Germinal center (tissue), 1 donor: ENCODE measurements around the gene RIMBP3B.
"Not testable (repeated sequence)": the region's sequence is repeated elsewhere in the genome, so short reads cannot be mapped to it uniquely, and the experiment has no call there.

Experiments
- DNase-seq: peaks from one replicate; pipeline ENCODE4 v3.0.0; 2012; ENCODE audit warnings: mixed read lengths, low spot score

Gene RIMBP3B

GRCh38 chr22:21416375-21416774, 32.8 kb downstream of the RIMBP3B start:
- DNase-seq = not testable (repeated sequence)

GRCh38 chr22:21417227-21417746, 33.7 kb downstream of the RIMBP3B start, which contains the start of gene HIC2:
Gene HIC2, plus strand, starts transcription at chr22:21417371. Its CDS starts 25,461 bp downstream, at chr22:21442832.
- not testable (repeated sequence) for DNase-seq

GRCh38 chr22:21417853-21418252, 34.3 kb downstream of the RIMBP3B start:
- DNase-seq = not testable (repeated sequence)

- not testable (repeated sequence) for DNase-seq
Measured at GRCh38 chr22:21418974-21419638, 35.6 kb downstream of the RIMBP3B start.

- DNase-seq = not testable (repeated sequence)
Measured at GRCh38 chr22:21420180-21420763, 36.7 kb downstream of the RIMBP3B start.

- DNase-seq = not testable (repeated sequence)
Measured at GRCh38 chr22:21424084-21424709, 40.6 kb downstream of the RIMBP3B start.

GRCh38 chr22:21434378-21435233, 51.1 kb downstream of the RIMBP3B start:
- DNase-seq = not testable (repeated sequence)

GRCh38 chr22:21435998-21436810, 52.7 kb downstream of the RIMBP3B start:
- DNase-seq = not testable (repeated sequence)

- not testable (repeated sequence) for DNase-seq
Measured at GRCh38 chr22:21438013-21438412, 54.5 kb downstream of the RIMBP3B start.
